GM21717 (cell line): ENCODE data around the gene TFPI.

Experiments
- ATAC-seq: cut with Tn5 transposase; IDR thresholded peaks from one replicate; pipeline ENCODE4 v1.9.1; 2021; ENCODE audit warnings: mild to moderate bottlenecking, moderate library complexity; ENCODE audit not compliant: unreplicated experiment

TFPI gene

DNA sequence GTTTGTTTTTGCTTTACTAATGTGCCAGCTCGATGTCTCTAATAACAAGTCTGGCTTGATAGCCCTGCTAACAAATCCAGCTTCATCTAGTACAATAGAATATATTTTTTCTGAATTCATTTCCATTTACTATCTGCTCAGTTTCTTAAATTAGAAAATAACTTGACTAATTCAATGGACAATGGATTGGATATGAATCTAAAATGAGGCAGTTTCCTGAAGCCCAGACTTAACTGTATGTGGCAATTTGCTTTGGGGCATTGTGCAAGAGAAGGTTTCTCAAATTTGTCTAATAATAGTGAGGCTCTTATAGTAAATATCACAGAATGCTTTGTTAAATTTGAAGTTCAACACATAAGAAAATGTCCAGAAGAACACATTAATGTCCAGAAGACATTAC lies 132.0 kb downstream of the TFPI start:
- ATAC-seq: no peak

DNA sequence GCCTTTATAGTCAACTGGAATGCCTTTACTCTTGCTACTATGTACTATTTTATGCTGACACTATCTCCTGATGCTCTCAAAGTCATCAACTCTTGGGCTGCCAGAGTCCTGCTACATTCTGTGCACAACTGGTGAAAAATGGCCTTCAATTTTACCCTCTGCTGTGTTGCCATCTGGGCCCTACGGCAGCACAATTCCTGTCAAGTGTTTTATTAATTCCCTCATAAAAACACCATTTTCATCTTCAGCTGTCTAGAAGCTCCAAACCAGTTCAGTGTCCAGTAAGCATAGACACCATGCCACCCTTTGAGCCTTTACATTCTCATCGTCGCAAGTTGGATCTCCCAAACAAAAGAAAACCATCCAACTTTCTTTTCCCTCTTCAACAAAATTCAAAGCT lies 132.7 kb downstream of the TFPI start:
- ATAC-seq: no peak

DNA sequence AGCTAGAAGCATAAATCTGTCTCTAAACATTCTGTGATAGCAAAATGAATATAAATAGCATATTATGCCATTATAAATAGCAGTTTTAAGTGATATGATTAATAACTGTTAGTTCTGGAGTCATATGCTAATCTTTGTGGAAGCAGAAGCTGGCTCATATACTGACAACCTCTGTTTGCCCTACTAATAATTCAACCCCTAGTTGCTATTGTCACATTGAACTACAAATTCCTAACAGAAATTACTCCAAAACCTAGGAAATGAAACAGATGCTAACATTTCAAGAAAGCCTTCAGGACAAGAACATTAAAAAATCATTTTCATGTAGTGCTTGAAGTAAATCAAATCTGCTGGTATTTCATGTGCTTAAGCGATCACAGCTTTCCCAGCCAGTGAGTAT lies 134.4 kb downstream of the TFPI start:
- ATAC-seq: no peak

DNA sequence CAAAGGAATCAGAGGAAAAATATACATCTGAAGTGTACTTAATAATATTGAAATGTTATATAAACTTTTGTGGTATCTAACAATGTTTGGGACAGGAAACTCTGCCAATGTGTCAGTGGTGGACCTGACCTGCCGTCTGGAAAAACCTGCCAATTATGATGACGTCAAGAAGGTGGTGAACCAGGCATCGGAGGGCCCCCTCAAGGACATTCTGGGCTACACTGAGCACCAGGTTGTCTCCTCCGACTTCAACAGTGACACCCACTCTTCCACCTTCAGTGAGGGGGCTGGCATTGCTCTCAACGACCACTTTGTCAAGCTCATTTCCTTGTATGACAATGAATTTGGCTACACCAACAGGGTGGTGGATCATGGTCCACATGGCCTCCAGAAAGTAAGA lies 138.8 kb downstream of the TFPI start:
- ATAC-seq: no peak
